Stimulated activated CD4-positive, alpha-beta T cell treated with anti-CD3 and anti-CD28 coated beads, Interleukin-4, amount 100 ng/mL, for 1 hour (primary cell): ENCODE measurements around the gene LIPK.
"Not testable (repeated sequence)": the region's sequence is repeated elsewhere in the genome, so short reads cannot be mapped to it uniquely, and the experiment has no call there.

Experiments
- DNase-seq: peaks from one replicate; pipeline ENCODE4 v3.0.0-alpha.2; 2020

LIPK gene

GRCh38 chr10:88705958-88706357 lies at the start of gene LIPK:
TSS of gene LIPK (plus strand) at chr10:88706249. CDS start at chr10:88724544, 18,295 bp downstream.
- no peak for DNase-seq

GRCh38 chr10:88657901-88658300 lies 48.1 kb upstream of the LIPK start:
- no peak for DNase-seq

GRCh38 chr10:88659725-88660597 lies 46.1 kb upstream of the LIPK start:
- DNase-seq = no peak

GRCh38 chr10:88660598-88660884 lies 45.5 kb upstream of the LIPK start:
- DNase-seq = no peak

- DNase-seq = no peak
Measured at GRCh38 chr10:88661018-88661417, 45.0 kb upstream of the LIPK start.

- no peak for DNase-seq
Measured at GRCh38 chr10:88661577-88661976, 44.5 kb upstream of the LIPK start.

- not testable (repeated sequence) for DNase-seq
Measured at GRCh38 chr10:88663153-88663552, 42.9 kb upstream of the LIPK start.

GRCh38 chr10:88664142-88664541 lies 41.9 kb upstream of the LIPK start, which contains the start of gene LIPF:
TSS of gene LIPF (plus strand) at chr10:88664442. CDS start at chr10:88667298, 2,856 bp downstream.
- DNase-seq = no peak

GRCh38 chr10:88668465-88668864 lies 37.6 kb upstream of the LIPK start:
- no peak for DNase-seq

GRCh38 chr10:88670497-88670896 lies 35.6 kb upstream of the LIPK start:
- DNase-seq = no peak

- no peak for DNase-seq
Measured at GRCh38 chr10:88672041-88672440, 34.0 kb upstream of the LIPK start.

- DNase-seq = no peak
Measured at GRCh38 chr10:88676283-88677060, 29.6 kb upstream of the LIPK start.

- no peak for DNase-seq
Measured at GRCh38 chr10:88680958-88681357, 25.1 kb upstream of the LIPK start.

GRCh38 chr10:88682491-88682890 lies 23.6 kb upstream of the LIPK start:
- no peak for DNase-seq

GRCh38 chr10:88687853-88688467 lies 18.1 kb upstream of the LIPK start:
- no peak for DNase-seq

GRCh38 chr10:88689366-88689765 lies 16.7 kb upstream of the LIPK start:
- DNase-seq = no peak

- no peak for DNase-seq
Measured at GRCh38 chr10:88693392-88694020, 12.5 kb upstream of the LIPK start.

- DNase-seq = no peak
Measured at GRCh38 chr10:88702848-88703597, 3.0 kb upstream of the LIPK start.

GRCh38 chr10:88707429-88708155 lies 1.5 kb downstream of the LIPK start:
- no peak for DNase-seq

GRCh38 chr10:88709361-88709760 lies 3.3 kb downstream of the LIPK start:
- not testable (repeated sequence) for DNase-seq

- no peak for DNase-seq
Measured at GRCh38 chr10:88715517-88715916, 9.5 kb downstream of the LIPK start.

- DNase-seq = no peak
Measured at GRCh38 chr10:88721392-88721791, 15.3 kb downstream of the LIPK start.
